ENCODE results near the gene SLC24A5.
A peak's percentile ranks its signal among the peaks of the same experiment; 100 is the strongest.

Gene SLC24A5

GRCh38 chr15:48168616-48169015 lies 47.8 kb downstream of the SLC24A5 start:
- no peak for TF ChIP-seq CTCF (conservative IDR thresholded peaks at IDR 0.05; ENCODE audit: low read length)
- no peak overlapping the region for H3K4me3 ChIP-seq (ENCODE audit: low read length)
- DNase-seq (ENCODE audit: low read depth): no peak

DNA sequence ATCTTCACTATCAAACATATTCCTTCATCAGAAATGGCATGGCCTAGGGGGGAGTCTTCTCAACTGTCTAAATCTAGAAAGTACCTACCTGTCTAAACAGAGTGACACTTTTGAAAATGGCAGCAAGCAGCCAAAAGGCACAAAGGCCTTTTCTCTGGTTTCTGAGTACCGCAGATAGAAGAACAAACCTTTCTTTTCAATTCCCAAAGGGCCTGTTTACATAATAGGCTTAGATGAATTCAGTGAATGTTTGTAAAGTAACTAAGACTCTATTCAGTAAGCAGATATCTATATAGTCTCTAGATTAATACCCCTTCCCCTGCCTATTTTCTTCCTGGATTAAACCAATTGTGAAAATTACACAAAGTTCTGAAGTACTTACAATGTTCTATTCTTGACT lies 50.2 kb downstream of the SLC24A5 start:
- H3K4me3 ChIP-seq (ENCODE audit: low read length): no peak overlapping the region
- TF ChIP-seq CTCF (conservative IDR thresholded peaks at IDR 0.05; ENCODE audit: low read length): no peak
- DNase-seq (ENCODE audit: low read depth): no peak

DNA sequence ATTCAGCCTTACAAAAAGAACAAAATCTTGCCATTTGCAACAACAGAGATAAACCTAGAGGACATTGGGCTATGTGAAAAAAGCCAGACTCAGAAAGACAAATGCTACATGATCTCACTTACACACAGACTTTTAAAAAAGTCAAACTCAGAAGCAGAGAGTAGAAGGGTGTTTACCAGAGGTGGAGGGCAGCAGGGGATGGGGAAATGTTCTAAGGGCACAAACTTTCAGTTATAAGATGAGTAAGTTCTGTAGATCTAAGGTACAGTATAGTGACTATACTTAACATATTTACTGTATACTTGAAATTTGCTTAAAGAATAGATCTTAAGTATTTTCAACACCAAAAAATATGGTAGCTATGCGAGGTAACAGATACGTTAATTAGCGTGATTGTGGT lies 54.3 kb downstream of the SLC24A5 start:
- no peak for DNase-seq (ENCODE audit: low read depth)
- H3K4me3 ChIP-seq (ENCODE audit: low read length): no peak overlapping the region
- TF ChIP-seq CTCF (conservative IDR thresholded peaks at IDR 0.05; ENCODE audit: low read length): no peak

DNA sequence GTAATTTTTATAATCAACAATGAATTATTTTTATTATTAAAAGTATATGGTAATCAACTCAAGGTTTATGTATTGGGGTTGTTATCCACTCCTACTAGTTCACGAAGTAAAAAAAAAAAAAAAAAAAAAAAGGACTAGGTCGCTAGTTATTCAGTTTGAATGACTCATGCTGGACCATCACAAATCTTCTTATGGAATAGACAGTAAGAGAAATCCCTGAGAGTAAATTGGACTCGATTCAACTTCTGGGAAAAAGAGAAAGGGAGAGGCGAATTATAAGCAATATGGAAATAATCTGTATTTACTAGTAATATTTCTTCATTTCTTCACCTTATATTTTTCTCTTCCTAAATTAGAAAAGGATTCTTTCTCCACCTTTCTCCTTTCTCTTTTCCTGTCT lies 55.3 kb downstream of the SLC24A5 start:
- no peak for DNase-seq (ENCODE audit: low read depth)
- no peak for TF ChIP-seq CTCF (conservative IDR thresholded peaks at IDR 0.05; ENCODE audit: low read length)
- no peak overlapping the region for H3K4me3 ChIP-seq (ENCODE audit: low read length)

DNA sequence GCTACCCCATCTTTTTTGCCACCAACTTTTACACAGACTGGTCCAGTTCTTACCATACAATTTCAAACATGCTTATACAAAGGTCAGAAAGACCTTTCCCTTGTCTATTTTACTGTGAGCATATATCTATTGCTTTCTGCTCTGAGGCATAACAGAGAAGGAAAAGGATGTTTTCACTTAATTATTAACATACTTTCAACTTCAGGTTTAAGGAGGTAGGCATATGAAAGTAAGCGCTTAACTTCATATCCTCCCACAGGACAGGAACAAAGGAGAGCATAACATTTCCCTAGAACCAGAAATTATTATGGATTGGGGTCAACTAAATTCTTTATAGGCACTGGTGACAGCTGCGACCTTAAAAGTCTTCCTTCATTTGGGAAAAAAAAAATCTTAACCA lies 56.2 kb downstream of the SLC24A5 start:
- TF ChIP-seq CTCF (conservative IDR thresholded peaks at IDR 0.05; ENCODE audit: low read length): no peak
- DNase-seq (ENCODE audit: low read depth): no peak
- H3K4me3 ChIP-seq (ENCODE audit: low read length): peak overlapping the region; percentile 63

DNA sequence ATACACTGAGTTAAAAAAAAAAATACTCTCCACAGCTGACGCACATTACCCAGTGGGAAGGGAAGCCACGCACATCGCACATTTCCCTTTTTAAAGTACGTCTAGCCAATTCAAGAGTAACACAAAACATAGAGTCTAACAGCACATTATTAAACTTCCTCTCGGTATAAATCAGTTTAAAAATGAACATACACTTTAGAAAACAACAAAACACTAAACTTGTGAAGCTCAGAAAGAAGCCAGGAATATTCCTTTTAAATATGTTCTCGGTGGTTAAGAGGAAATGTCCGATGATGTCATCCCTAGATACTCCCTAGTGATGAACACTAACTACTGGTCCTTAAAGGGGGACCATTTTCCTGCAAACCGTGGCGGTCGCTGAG lies 56.6 kb downstream of the SLC24A5 start:
- DNase-seq (ENCODE audit: low read depth): peak; percentile 34
- H3K4me3 ChIP-seq (ENCODE audit: low read length): peak overlapping the region; percentile 63
- no peak for TF ChIP-seq CTCF (conservative IDR thresholded peaks at IDR 0.05; ENCODE audit: low read length)

GRCh38 chr15:48177766-48178647 lies 57.2 kb downstream of the SLC24A5 start, which contains the start of gene MYEF2:
Gene MYEF2 (minus strand): TSS chr15:48178295. CDS start chr15:48178237, 58 bp downstream.
- H3K4me3 ChIP-seq (ENCODE audit: low read length): peak within 1 kb of the TSS; percentile 63
- no peak for TF ChIP-seq CTCF (conservative IDR thresholded peaks at IDR 0.05; ENCODE audit: low read length)
- DNase-seq (ENCODE audit: low read depth): peak; percentile 62
